OCI-LY7 (cell line): ENCODE results near the gene MTUS2.

Experiments
- CTCF ChIP-seq: fragments of 200-600 bp; sonication (generic); conservative IDR thresholded peaks from 2 replicates; pipeline ENCODE4 v1.5.1; 2014; ENCODE audit warnings: mild to moderate bottlenecking, antibody characterized with exemption, low read length, moderate library complexity, mixed read lengths
- EZH2phosphoT487 ChIP-seq: fragments of 200-600 bp; sonication (generic); IDR thresholded peaks from 2 replicates; pipeline ENCODE4 v1.6.1; 2018; ENCODE audit warnings: low read depth, borderline replicate concordance, mild to moderate bottlenecking, mixed run types, antibody characterized with exemption, low read length, moderate library complexity, mixed read lengths

DNA sequence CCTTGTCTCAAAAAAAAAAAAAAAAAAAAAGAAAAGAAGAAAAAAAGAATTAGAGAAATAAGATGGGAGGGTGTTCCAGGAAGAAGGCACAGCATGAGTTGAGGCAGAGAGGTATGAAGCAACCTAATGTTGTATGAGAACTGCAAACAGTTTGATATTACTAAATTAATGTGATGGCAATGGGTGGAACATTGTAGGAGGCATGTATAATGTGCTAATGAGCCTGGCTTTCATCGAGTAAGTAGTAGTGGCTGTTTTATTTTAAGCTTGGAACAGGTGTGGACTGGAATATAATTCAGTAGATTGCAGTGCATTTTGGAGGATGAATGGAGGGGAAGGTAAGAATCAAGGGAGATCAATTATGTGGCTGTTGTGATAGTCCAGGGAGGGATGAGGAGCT, 156.1 kb downstream of the MTUS2 start:
- TF ChIP-seq CTCF: no peak
- no peak for TF ChIP-seq EZH2phosphoT487
